Measurements from ENCODE around the gene EVPLL.
"Not testable (repeated sequence)": the region's sequence is repeated elsewhere in the genome, so short reads cannot be mapped to it uniquely, and the experiment has no call there.

The EVPLL gene

DNA sequence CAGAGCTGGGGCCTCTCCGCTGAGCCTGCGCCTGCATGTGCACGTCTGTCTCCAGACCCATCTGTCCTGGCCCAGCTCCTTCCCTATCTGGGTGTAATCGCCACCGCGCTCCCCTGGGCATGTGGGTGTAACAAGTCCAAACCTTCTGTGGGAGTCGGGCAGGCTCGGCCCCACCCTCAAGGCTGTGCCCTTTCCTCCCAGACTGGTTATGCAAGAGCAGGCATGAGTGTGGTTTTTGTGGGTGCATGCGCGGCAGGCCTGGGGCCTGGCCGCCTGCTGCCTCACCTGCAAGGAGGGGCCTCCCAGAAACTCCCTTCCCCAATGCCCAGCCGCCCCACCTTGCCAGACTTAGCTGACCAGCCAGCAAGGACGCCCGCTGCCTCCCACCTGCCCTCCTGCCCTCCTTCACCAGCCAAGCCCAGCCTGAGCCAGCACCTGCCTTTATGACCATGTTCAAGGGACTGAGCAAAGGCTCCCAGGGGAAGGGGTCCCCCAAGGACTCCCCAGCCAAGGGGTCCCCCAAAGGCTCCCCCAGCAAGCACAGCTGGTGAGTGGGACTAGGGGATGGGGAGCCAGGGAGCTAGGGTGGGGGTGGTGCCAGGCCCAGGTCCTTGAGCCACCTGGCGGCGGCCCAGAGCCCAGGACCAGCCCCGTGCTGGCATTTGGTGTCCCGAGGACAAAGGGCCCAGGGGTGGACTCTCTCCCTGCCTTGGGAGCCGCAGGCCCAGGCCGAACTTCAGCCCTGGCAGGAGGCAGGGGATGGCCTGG, at the start of gene EVPLL:
EVPLL (plus strand) TSS at position 342 of the 768 bp plus-strand sequence. CDS start 3,160 bp downstream, outside the sequence.
- TF ChIP-seq, protein P1, sequence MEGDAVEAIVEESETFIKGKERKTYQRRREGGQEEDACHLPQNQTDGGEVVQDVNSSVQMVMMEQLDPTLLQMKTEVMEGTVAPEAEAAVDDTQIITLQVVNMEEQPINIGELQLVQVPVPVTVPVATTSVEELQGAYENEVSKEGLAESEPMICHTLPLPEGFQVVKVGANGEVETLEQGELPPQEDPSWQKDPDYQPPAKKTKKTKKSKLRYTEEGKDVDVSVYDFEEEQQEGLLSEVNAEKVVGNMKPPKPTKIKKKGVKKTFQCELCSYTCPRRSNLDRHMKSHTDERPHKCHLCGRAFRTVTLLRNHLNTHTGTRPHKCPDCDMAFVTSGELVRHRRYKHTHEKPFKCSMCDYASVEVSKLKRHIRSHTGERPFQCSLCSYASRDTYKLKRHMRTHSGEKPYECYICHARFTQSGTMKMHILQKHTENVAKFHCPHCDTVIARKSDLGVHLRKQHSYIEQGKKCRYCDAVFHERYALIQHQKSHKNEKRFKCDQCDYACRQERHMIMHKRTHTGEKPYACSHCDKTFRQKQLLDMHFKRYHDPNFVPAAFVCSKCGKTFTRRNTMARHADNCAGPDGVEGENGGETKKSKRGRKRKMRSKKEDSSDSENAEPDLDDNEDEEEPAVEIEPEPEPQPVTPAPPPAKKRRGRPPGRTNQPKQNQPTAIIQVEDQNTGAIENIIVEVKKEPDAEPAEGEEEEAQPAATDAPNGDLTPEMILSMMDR (IDR thresholded peaks at IDR 0.05; ENCODE audit: control extremely low read depth, extremely low read depth, low read depth, missing control alignments), result no peak
- POLR2A ChIA-PET, result no interaction called here
- CTCF ChIA-PET, result no interaction called here
- DNase-seq (ENCODE audit: extremely low spot score), result no peak

DNA sequence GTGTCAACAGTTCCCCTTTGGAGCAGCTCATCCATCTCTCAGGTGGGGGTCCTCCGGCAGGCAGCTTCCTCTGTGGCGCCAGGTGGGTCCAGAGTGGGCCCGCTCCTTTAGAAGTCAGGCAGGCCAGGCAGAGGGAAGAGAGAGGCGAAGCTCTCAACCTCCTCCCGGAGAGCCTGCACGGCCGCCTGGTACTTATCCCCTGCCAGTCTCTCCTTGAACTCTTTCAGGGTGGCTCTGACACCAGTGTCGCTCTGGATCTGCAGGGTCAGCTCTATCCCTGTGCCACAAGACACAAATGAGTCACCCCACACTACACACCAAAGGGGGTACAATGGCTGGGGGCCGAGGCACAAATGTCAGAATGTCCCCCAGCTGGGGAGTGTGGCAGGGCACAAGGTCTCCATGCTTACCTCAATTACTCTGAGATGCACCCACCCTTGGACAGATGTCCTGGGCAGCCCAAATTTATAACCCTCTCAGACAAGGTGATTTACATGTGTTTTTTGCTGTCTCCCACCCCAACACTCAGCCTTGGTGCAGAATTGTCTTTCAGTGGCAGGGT, 48.9 kb upstream of the EVPLL start:
- TF ChIP-seq, protein P1 (IDR thresholded peaks at IDR 0.05; ENCODE audit: control extremely low read depth, extremely low read depth, low read depth, missing control alignments), result no peak
- no peak for DNase-seq (ENCODE audit: extremely low spot score)
- POLR2A ChIA-PET, result no interaction called here
- CTCF ChIA-PET, result no interaction called here

DNA sequence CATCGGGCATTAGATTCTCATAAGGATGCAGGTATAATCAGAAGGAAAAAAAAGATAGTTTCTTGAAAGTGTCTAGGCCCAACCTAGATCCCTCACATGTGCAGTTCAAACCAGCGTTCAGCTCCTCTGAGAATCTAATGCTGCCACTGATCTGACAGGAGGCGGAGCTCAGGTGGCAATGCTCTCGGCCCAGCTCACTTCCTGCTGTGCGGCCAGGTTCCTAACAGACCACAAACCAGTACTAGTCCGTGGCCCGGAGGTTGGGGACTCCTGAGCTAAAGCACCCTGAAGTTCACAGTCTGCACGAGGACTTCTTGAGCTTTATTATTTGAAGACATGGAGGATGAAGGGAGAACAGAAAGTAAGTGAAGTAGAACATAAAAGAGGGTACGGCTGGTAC, 45.7 kb upstream of the EVPLL start:
- ChIA-PET CTCF (interaction anchor here (1.9 kb wide), 1 partner anchor 11 kb away, joined by 10 read pairs; no protein-coding TSS in a partner anchor), POLR2A (no interaction called here)
- TF ChIP-seq, protein P1 (IDR thresholded peaks at IDR 0.05; ENCODE audit: control extremely low read depth, extremely low read depth, low read depth, missing control alignments), result no peak
- no peak for DNase-seq (ENCODE audit: extremely low spot score)

DNA sequence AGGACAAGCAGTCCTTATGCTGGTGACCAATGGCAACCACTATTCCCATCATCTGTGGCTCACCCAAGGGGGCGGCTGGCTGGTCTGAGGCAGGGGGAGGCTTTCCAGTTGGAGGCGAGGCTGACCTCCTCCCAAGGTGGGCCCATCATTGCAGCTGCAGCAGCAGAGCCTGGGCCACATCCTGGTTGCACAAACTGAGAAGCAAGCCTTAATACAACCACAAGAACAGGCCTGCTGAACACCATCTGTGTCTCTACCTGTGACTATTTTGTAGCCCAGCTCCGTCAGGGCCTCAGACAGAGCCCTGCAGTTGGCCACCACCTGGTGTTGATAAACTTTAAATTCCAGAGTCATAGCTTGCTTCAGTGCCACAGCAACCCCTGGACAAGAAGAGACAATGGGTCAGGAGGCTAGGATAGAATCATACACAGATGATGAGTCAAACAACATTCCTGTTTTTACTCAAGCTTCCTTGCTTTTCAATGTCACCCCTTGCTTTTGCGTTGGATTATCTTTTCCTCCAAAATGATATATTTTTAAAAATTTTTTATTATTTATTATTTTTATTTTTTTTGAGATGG, 44.6 kb upstream of the EVPLL start:
- DNase-seq (ENCODE audit: extremely low spot score), result no peak
- TF ChIP-seq, protein P1 (IDR thresholded peaks at IDR 0.05; ENCODE audit: control extremely low read depth, extremely low read depth, low read depth, missing control alignments), result no peak
- ChIA-PET CTCF (interaction anchor here (2.3 kb wide), 1 partner anchor 13 kb away, joined by 9 read pairs; no protein-coding TSS in a partner anchor), POLR2A (no interaction called here)

DNA sequence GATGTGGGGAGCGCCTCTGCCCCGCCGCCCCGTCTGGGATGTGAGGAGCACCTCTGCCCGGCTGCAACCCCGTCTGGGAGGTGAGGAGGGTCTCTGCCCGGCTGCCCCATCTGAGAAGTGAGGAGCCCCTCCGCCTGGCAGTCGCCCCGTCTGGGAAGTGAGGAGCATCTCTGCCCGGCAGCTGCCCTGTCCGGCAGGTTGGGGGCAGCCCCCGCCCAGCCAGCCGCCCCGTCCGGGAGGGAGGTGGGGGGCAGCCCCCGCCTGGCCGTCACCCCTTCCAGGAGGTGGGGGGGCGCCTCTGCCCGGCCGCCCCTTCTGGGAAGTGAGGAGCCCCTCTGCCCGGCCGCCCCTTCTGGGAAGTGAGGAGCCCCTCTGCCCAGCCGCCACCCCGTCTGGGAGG, 39.4 kb upstream of the EVPLL start:
- DNase-seq (ENCODE audit: extremely low spot score); POLR2A ChIA-PET; CTCF ChIA-PET: not testable (repeated sequence)

DNA sequence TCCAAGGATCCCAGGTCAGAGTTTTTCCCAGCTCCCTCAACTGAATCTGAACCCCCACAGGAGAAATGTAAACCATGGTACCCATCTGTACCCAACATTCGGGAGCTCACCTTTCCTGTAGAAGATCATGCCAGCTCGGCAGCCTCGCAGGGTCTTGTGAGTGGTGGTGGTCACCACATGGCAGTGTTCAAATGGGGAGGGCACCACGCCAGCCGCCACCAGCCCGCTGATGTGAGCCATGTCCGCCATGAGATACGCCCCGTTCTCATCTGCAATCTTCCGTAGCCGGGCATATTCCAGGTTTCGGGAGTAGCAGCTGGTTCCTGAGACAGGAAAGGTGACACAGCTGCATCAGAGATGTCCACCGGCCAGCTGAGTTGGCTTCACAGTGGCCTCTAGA, 37.6 kb upstream of the EVPLL start:
- CTCF ChIA-PET, result no interaction called here
- no peak for DNase-seq (ENCODE audit: extremely low spot score)
- POLR2A ChIA-PET, result no interaction called here
- TF ChIP-seq, protein P1 (IDR thresholded peaks at IDR 0.05; ENCODE audit: control extremely low read depth, extremely low read depth, low read depth, missing control alignments), result no peak

DNA sequence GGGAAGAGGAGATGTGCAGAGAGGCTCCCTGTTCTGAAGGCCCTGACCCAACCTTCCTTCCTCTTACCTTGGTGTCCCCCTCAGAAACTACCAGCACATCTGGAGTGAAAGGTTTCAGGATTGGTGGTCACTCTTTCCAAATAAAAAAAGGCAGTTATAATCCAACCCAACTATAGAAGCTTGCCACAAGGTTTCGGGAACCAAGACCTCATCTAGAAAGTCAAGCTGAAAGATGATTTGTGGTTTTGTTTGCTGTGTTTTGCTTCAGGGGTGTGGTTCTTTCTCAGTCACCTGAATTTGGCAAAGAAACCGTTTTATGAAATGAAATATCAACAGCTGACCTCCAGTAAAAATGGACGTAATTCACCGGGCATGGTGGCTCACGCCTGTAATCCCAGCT, 33.6 kb upstream of the EVPLL start:
- DNase-seq (ENCODE audit: extremely low spot score), result peak; percentile 45
- ChIA-PET CTCF (no interaction called here), POLR2A (no interaction called here)
- TF ChIP-seq, protein P1 (IDR thresholded peaks at IDR 0.05; ENCODE audit: control extremely low read depth, extremely low read depth, low read depth, missing control alignments), result no peak

Measured in GM10248 (cell line).